ENCODE results near the gene GPR62.

GPR62 gene

GRCh38 chr3:51940648-51941462, 14.3 kb upstream of the GPR62 start:
- DNase-seq: no peak

- DNase-seq: no peak
Observed at GRCh38 chr3:51941463-51941797, 13.8 kb upstream of the GPR62 start.

- peak; percentile 100 for DNase-seq
Observed at GRCh38 chr3:51941798-51942602, 13.2 kb upstream of the GPR62 start, which contains the start of the genes PARP3 and RRP9. Gene PARP3 (plus strand): TSS chr3:51942363. CDS start chr3:51943356, 993 bp downstream. Gene RRP9 (minus strand): TSS chr3:51941904. CDS start chr3:51941867, 37 bp downstream.

GRCh38 chr3:51942603-51943450, 12.4 kb upstream of the GPR62 start:
- DNase-seq: peak; percentile 36

- no peak for DNase-seq
Observed at GRCh38 chr3:51943451-51944391, 11.5 kb upstream of the GPR62 start.

GRCh38 chr3:51944451-51945021, 10.6 kb upstream of the GPR62 start:
- no peak for DNase-seq

GRCh38 chr3:51945031-51945840, 9.9 kb upstream of the GPR62 start:
- DNase-seq: no peak

- DNase-seq: no peak
Observed at GRCh38 chr3:51945926-51946705, 9.1 kb upstream of the GPR62 start.

GRCh38 chr3:51946796-51947195, 8.4 kb upstream of the GPR62 start:
- no peak for DNase-seq

- DNase-seq: no peak
Observed at GRCh38 chr3:51947215-51947900, 7.8 kb upstream of the GPR62 start.

- DNase-seq: no peak
Observed at GRCh38 chr3:51948016-51948580, 7.1 kb upstream of the GPR62 start.

GRCh38 chr3:51949121-51949520, 6.1 kb upstream of the GPR62 start:
- DNase-seq: no peak

GRCh38 chr3:51950899-51951298, 4.3 kb upstream of the GPR62 start:
- DNase-seq: no peak

- no peak for DNase-seq
Observed at GRCh38 chr3:51953445-51953844, 1.7 kb upstream of the GPR62 start.

GRCh38 chr3:51954105-51954504, 1.1 kb upstream of the GPR62 start:
- no peak for DNase-seq

- DNase-seq: no peak
Observed at GRCh38 chr3:51954713-51955112, 468 bp upstream of the GPR62 start.

GRCh38 chr3:51955893-51956770, 951 bp downstream of the GPR62 start:
- DNase-seq: peak; percentile 33
